CD14-positive monocyte (primary cell): ENCODE results near the gene FARP1. TPM values are rescaled to one million over a fixed set of nuclear protein-coding genes. Genes with fewer than 3 reads are reported as not detected.

Source experiments
- DNase-seq, 3 donors: peaks; one replicate each; pipeline ENCODE4 v3.0.0-alpha.2; 2011 to 2022
- H2AFZ ChIP-seq: 2 replicates; pipeline ENCODE4 v1.6.0; 2012; ENCODE audit warnings: mild to moderate bottlenecking, low read depth, low read length, inconsistent platforms; ENCODE audit not compliant: insufficient read depth, poor library complexity, severe bottlenecking
- H3K27ac ChIP-seq, 2 donors: 1 replicate in 1 of 2; 2 replicates in 1 of 2; pipeline ENCODE4 v1.5.1; 2012 to 2013; ENCODE audit warnings: low read length in 2 of 2, control low read depth in 1 of 2, inconsistent platforms in 1 of 2, low read depth in 1 of 2, mild to moderate bottlenecking in 1 of 2
- H3K27me3 ChIP-seq, 2 donors: one replicate each; pipeline versions ENCODE4 v1.6.0 to v1.6.1; 2011 to 2013; ENCODE audit warnings: low read length in 2 of 2; ENCODE audit not compliant: control insufficient read depth in 2 of 2, insufficient read depth in 2 of 2
- H3K36me3 ChIP-seq, 2 donors: replicated peaks in 1 of 2; 1 replicate in 1 of 2; 2 replicates in 1 of 2; pipeline versions ENCODE4 v1.5.1 to v1.6.1; 2012 to 2013; ENCODE audit warnings: low read length in 2 of 2, control low read depth in 1 of 2, inconsistent platforms in 1 of 2, mild to moderate bottlenecking in 1 of 2; ENCODE audit not compliant: insufficient read depth in 2 of 2, control insufficient read depth in 1 of 2
- H3K4me1 ChIP-seq, 2 donors: 1 replicate in 1 of 2; 2 replicates in 1 of 2; pipeline versions ENCODE4 v1.5.1 to v1.6.1; 2012 to 2013; ENCODE audit warnings: low read length in 2 of 2, control low read depth in 1 of 2, inconsistent platforms in 1 of 2, mild to moderate bottlenecking in 1 of 2, moderate library complexity in 1 of 2; ENCODE audit not compliant: insufficient read depth in 2 of 2, control insufficient read depth in 1 of 2
- H3K4me2 ChIP-seq: replicated peaks from 2 replicates; pipeline ENCODE3; 2012; ENCODE audit warnings: low read length, moderate library complexity, mild to moderate bottlenecking; ENCODE audit not compliant: poor library complexity, severe bottlenecking; ENCODE audit errors: extremely low read depth
- H3K4me3 ChIP-seq, 3 experiments: fragments of 200-600 bp in 1 of 3; sonication (generic) in 1 of 3; replicated peaks in 1 of 3; 1 replicate in 2 of 3; 2 replicates in 1 of 3; pipeline ENCODE4 v1.5.1; 2011 to 2013; ENCODE audit warnings: low read length in 3 of 3, mild to moderate bottlenecking in 3 of 3, control low read depth in 2 of 3, low read depth in 2 of 3, inconsistent platforms in 1 of 3, moderate library complexity in 1 of 3
- H3K79me2 ChIP-seq: 2 replicates; pipeline ENCODE4 v1.6.0; 2012; ENCODE audit warnings: mild to moderate bottlenecking, control low read depth, inconsistent platforms, low read length, moderate library complexity; ENCODE audit not compliant: insufficient read depth
- H3K9ac ChIP-seq: 2 replicates; pipeline ENCODE4 v1.6.0; 2017; ENCODE audit warnings: low read length, mild to moderate bottlenecking; ENCODE audit not compliant: insufficient read depth, poor library complexity, severe bottlenecking
- H3K9me3 ChIP-seq, 2 donors: replicated peaks in 1 of 2; 1 replicate in 1 of 2; 2 replicates in 1 of 2; pipeline versions ENCODE4 v1.5.1 to v1.6.1; 2012 to 2013; ENCODE audit warnings: low read length in 2 of 2, control low read depth in 1 of 2; ENCODE audit not compliant: control insufficient read depth in 1 of 2, insufficient read depth in 1 of 2
- H4K20me1 ChIP-seq: 2 replicates; pipeline ENCODE4 v1.6.0; 2012; ENCODE audit warnings: mild to moderate bottlenecking, low read length, control low read depth, moderate library complexity; ENCODE audit not compliant: insufficient read depth
- H3K27ac Mint-ChIP-seq, 7 donors: one replicate each; pipeline ENCODE4 v1.8.0; 2020; ENCODE audit warnings: mild to moderate bottlenecking in 7 of 7, mixed read lengths in 7 of 7, moderate library complexity in 6 of 7, inconsistent platforms in 2 of 7
- H3K27me3 Mint-ChIP-seq, 3 donors: one replicate each; pipeline ENCODE4 v1.8.0; 2021 to 2022; ENCODE audit warnings: low read depth in 3 of 3, mild to moderate bottlenecking in 3 of 3, mixed read lengths in 3 of 3, moderate library complexity in 3 of 3, inconsistent platforms in 1 of 3
- H3K36me3 Mint-ChIP-seq, 2 donors: one replicate each; pipeline ENCODE4 v1.8.0; 2020; ENCODE audit warnings: mixed read lengths in 2 of 2, inconsistent platforms in 1 of 2, mild to moderate bottlenecking in 1 of 2
- H3K4me1 Mint-ChIP-seq: one replicate; pipeline ENCODE4 v1.8.0; 2020; ENCODE audit warnings: mild to moderate bottlenecking, mixed read lengths
- H3K4me3 Mint-ChIP-seq, 2 donors: one replicate each; pipeline ENCODE4 v1.8.0; 2020; ENCODE audit warnings: mild to moderate bottlenecking in 2 of 2, mixed read lengths in 2 of 2, moderate library complexity in 1 of 2
- H3K9me3 Mint-ChIP-seq, 7 donors: one replicate each; pipeline ENCODE4 v1.8.0; 2020 to 2022; ENCODE audit warnings: mixed read lengths in 7 of 7, mild to moderate bottlenecking in 6 of 7, moderate library complexity in 6 of 7, inconsistent platforms in 2 of 7
- CTCF ChIP-seq: fragments of 200-600 bp; IDR thresholded peaks from one replicate; pipeline ENCODE4 v1.8.0; 2022; ENCODE audit warnings: antibody characterized with exemption, mild to moderate bottlenecking
- WGBS: methylation state at CpG from one replicate; pipeline ENCODE4 v1.1.5; 2013; ENCODE audit warnings: missing lambda C conversion rate; ENCODE audit not compliant: insufficient coverage; 5-methylcytosine and 5-hydroxymethylcytosine counted together
- intact Hi-C, 2 donors: fragments of 100-400 bp; cut with micrococcal nuclease; formaldehyde crosslinking; loops; one replicate each; pipeline versions ENCODE4 v1.15.0 to v1.15.1; 2023
- polyA plus RNA-seq, 3 donors: library from polyadenylated mRNA; depleted of rRNA in 1 of 3; unstranded in 2 of 3; stranded (reverse) in 1 of 3; fragments of 300-500 nt in 2 of 3; fragments of >200 nt in 1 of 3; fragmentation: Illumina TruSeq in 2 of 3; gene quantifications; 1 replicate in 2 of 3; 2 replicates in 1 of 3; pipeline ENCODE4 v1.2.3, GENCODE V29; 2012 to 2021

FARP1 gene
- polyA plus RNA-seq, 3 donors: 0.01 to 0.16 (median 0.12) TPM

GRCh38 chr13:98394820-98395510, 252.1 kb downstream of the FARP1 start:
- TF ChIP-seq CTCF: no peak
- H3K4me3 Mint-ChIP-seq: no peak overlapping the region
- 95% methylated on average over 32 of the region's 37 CpGs for WGBS

GRCh38 chr13:98396071-98396710, 253.3 kb downstream of the FARP1 start:
- H3K9me3 Mint-ChIP-seq: no peaks in the 10 kb centered on the region
- Histone ChIP-seq H3K27ac (no peak overlapping the region), H3K27me3 (no peaks in the 10 kb centered on the region), H3K4me1 (no peaks in the 10 kb centered on the region), H4K20me1 (no peaks in the 10 kb centered on the region), H2AFZ (no peak overlapping the region), H3K9ac (no peak overlapping the region), H3K4me2 (no peak overlapping the region), H3K36me3 (no peaks in the 10 kb centered on the region), H3K9me3 (no peaks in the 10 kb centered on the region), H3K79me2 (no peaks in the 10 kb centered on the region), H3K4me3 (no peak overlapping the region)
- no peak for TF ChIP-seq CTCF
- 93% methylated on average over 12 of the region's 16 CpGs for WGBS
- no peak for DNase-seq
- H3K4me3 Mint-ChIP-seq: no peak overlapping the region
- H3K4me1 Mint-ChIP-seq: no peaks in the 10 kb centered on the region
- H3K27me3 Mint-ChIP-seq: peaks cover 1 to 5% (median 2%) of the 10 kb centered on the region in 3 donors
- intact Hi-C loops: no loop called here
- no peaks in the 10 kb centered on the region for H3K36me3 Mint-ChIP-seq
- no peak overlapping the region for H3K27ac Mint-ChIP-seq

More at GRCh38 chr13:98394820-98395510, 252.1 kb downstream of the FARP1 start:
- Histone ChIP-seq H3K9ac (no peak overlapping the region), H4K20me1 (no peaks in the 10 kb centered on the region), H3K4me2 (no peak overlapping the region), H3K4me1 (no peaks in the 10 kb centered on the region), H2AFZ (no peak overlapping the region), H3K36me3 (no peaks in the 10 kb centered on the region), H3K4me3 (no peak overlapping the region), H3K79me2 (no peaks in the 10 kb centered on the region), H3K27ac (no peak overlapping the region), H3K9me3 (no peaks in the 10 kb centered on the region), H3K27me3 (no peaks in the 10 kb centered on the region)
- H3K9me3 Mint-ChIP-seq: no peaks in the 10 kb centered on the region
- H3K27me3 Mint-ChIP-seq: peaks cover 2 to 5% (median 4%) of the 10 kb centered on the region in 3 donors
- H3K4me1 Mint-ChIP-seq: no peaks in the 10 kb centered on the region
- no peak for DNase-seq
- intact Hi-C loops: no loop called here
- peak overlapping the region in 1 of 7 donors; percentile 50 for H3K27ac Mint-ChIP-seq
- H3K36me3 Mint-ChIP-seq: no peaks in the 10 kb centered on the region
